ENCODE results near the gene NTN1. TPM values are rescaled to one million over a fixed set of nuclear protein-coding genes. Genes with fewer than 3 reads are reported as not detected.
"Not testable (repeated sequence)": the region's sequence is repeated elsewhere in the genome, so short reads cannot be mapped to it uniquely, and the experiment has no call there.

NTN1 gene
- total RNA-seq, 2 experiments from 2014 or later, result 0.29 to 0.31 TPM

DNA sequence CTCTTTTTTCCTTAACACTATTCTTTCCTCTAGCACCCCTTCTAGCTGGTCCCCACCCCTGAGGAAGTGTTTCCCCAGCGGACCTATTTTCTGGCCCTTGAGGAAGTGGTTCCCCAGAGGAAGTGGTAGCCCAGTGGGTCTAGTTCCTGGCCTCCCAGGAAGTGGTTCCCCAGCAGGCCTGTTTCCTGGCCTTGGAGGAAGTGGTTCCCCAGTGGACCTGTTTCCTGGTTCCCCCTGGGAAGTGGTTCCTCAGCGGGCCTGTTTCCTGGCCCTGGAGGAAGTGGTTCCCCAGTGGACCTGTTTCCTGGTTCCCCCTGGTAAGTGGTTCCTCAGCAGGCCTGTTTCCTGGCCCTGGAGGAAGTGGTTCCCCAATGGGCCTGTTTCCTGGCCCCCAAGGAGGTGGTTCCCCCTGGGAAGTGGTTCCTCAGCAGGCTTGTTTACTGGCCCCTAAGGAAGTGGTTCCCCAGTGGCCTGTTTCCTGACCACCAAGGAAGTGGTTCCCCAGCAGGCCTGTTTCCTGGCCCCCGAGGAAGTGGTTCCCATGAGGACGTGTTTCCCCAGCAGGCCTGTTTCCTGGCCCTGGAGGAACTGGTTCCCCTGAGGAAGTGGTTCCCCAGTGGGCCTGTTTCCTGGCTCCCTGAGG is 58.3 kb downstream of the NTN1 start:
- no peaks in the 10 kb centered on the region for H3K27me3 Mint-ChIP-seq
- DNase-seq, result peak; percentile 15
- no peak overlapping the region for H3K4me3 Mint-ChIP-seq
- POLR2A ChIA-PET, result no interaction called here
- peaks cover 3% of the 10 kb centered on the region for H3K9me3 Mint-ChIP-seq
- peaks cover 3% of the 10 kb centered on the region for H3K4me1 Mint-ChIP-seq (ENCODE audit: low read depth)
- H3K27ac Mint-ChIP-seq, result no peak overlapping the region
- intact Hi-C loops (cut with micrococcal nuclease), result no loop called here
- CTCF ChIA-PET, result no interaction called here
- no peaks in the 10 kb centered on the region for H3K36me3 Mint-ChIP-seq

DNA sequence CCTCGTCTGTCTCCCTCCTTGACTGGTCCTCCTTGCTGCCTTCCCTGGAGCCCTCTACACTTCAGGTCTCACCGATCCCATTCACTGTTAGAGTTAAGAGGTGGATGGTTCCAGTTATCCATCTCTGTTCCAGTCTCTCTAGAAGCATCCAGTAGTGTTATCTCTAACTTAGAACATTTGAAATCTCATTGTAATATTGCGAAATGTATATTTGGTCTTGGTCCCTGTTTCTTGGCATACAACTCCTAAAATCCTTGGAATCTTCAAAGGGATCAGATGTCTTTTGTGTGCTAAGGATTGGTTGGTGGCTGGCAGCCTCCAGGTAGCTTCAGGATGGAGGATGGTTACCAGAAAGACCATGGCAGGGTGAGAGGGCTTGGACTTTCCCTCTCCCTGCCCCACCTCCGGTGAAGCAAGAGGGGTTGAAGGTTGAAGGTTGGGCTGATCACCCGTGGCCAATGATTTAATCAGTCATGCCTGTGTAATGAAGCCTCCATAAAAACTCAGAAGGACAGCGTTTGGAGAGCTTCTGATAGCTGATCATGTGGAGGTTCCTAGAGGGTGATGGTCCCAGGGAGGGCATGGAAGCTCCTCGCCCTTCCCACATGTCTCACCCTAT is 59.1 kb downstream of the NTN1 start:
- intact Hi-C loops (cut with micrococcal nuclease), result no loop called here
- H3K27me3 Mint-ChIP-seq, result no peaks in the 10 kb centered on the region
- peaks cover 3% of the 10 kb centered on the region for H3K9me3 Mint-ChIP-seq
- no peak for DNase-seq
- H3K27ac Mint-ChIP-seq, result peak overlapping the region; percentile 5
- ChIA-PET POLR2A (no interaction called here), CTCF (no interaction called here)
- no peaks in the 10 kb centered on the region for H3K36me3 Mint-ChIP-seq
- H3K4me3 Mint-ChIP-seq, result no peak overlapping the region
- H3K4me1 Mint-ChIP-seq (ENCODE audit: low read depth), result peaks cover 3% of the 10 kb centered on the region

GRCh38 chr17:9080983-9081382 is 59.7 kb downstream of the NTN1 start:
- POLR2A ChIA-PET, result no interaction called here
- Mint-ChIP-seq H3K27me3 (no peaks in the 10 kb centered on the region), H3K4me1 (ENCODE audit: low read depth) (peaks cover 3% of the 10 kb centered on the region), H3K4me3 (no peak overlapping the region), H3K27ac (no peak overlapping the region), H3K9me3 (peaks cover 3% of the 10 kb centered on the region), H3K36me3 (no peaks in the 10 kb centered on the region)
- CTCF ChIA-PET, result interaction anchor here (0.5 kb wide), 1 partner anchor 305 kb away, joined by 3 read pairs; no protein-coding TSS in a partner anchor
- DNase-seq, result no peak
- intact Hi-C loops (cut with micrococcal nuclease), result no loop called here

- Mint-ChIP-seq H3K4me1 (ENCODE audit: low read depth) (no peaks in the 10 kb centered on the region), H3K4me3 (no peak overlapping the region), H3K27me3 (no peaks in the 10 kb centered on the region), H3K27ac (no peak overlapping the region), H3K9me3 (no peaks in the 10 kb centered on the region), H3K36me3 (no peaks in the 10 kb centered on the region)
- CTCF ChIA-PET, result no interaction called here
- no peak for DNase-seq
- POLR2A ChIA-PET, result no interaction called here
- intact Hi-C loops (cut with micrococcal nuclease), result no loop called here
Observed at GRCh38 chr17:9086577-9086976, 65.3 kb downstream of the NTN1 start.

- ChIA-PET POLR2A (no interaction called here), CTCF (no interaction called here)
- Mint-ChIP-seq H3K27me3 (no peaks in the 10 kb centered on the region), H3K36me3 (no peaks in the 10 kb centered on the region), H3K9me3 (no peaks in the 10 kb centered on the region), H3K27ac (no peak overlapping the region), H3K4me3 (no peak overlapping the region), H3K4me1 (ENCODE audit: low read depth) (no peaks in the 10 kb centered on the region)
- DNase-seq, result no peak
- intact Hi-C loops (cut with micrococcal nuclease), result no loop called here
Observed at GRCh38 chr17:9087921-9088320, 66.6 kb downstream of the NTN1 start.

GRCh38 chr17:9090641-9091096 is 69.4 kb downstream of the NTN1 start:
- no peaks in the 10 kb centered on the region for H3K4me1 Mint-ChIP-seq (ENCODE audit: low read depth)
- DNase-seq, result no peak
- CTCF ChIA-PET, result no interaction called here
- POLR2A ChIA-PET, result no interaction called here
- H3K9me3 Mint-ChIP-seq, result no peaks in the 10 kb centered on the region
- H3K27me3 Mint-ChIP-seq, result no peaks in the 10 kb centered on the region
- H3K4me3 Mint-ChIP-seq, result no peak overlapping the region
- H3K36me3 Mint-ChIP-seq, result no peaks in the 10 kb centered on the region
- H3K27ac Mint-ChIP-seq, result no peak overlapping the region
- intact Hi-C loops (cut with micrococcal nuclease), result no loop called here

GRCh38 chr17:9094193-9094592 is 72.9 kb downstream of the NTN1 start:
- POLR2A ChIA-PET, result no interaction called here
- no peak overlapping the region for H3K27ac Mint-ChIP-seq

DNA sequence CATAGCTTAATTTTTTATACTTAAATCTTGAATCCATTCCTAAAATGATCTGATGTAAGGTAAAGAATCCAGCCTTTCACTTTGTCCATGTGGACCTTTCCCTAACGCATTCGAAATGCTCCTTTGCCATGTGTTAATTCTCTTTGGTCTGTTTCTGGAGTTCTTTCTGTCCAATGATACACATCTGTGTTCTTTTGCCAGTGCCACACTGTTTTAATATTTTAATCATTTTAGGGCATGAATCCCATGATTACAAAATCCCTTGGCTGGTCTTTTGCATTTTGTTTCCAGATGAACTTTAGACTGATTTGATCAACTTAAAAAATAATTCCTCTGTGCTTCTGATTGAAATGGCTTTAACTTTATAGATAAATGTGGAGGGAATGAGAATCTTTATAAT is 74.1 kb downstream of the NTN1 start:
- Mint-ChIP-seq H3K4me3 (no peak overlapping the region), H3K9me3 (no peaks in the 10 kb centered on the region), H3K36me3 (no peaks in the 10 kb centered on the region), H3K27ac (peak overlapping the region; percentile 16), H3K4me1 (ENCODE audit: low read depth) (no peaks in the 10 kb centered on the region), H3K27me3 (peaks cover 8% of the 10 kb centered on the region)
- no peak for DNase-seq
- POLR2A ChIA-PET, result no interaction called here
- CTCF ChIA-PET, result no interaction called here
- intact Hi-C loops (cut with micrococcal nuclease), result no loop called here

More at GRCh38 chr17:9094193-9094592, 72.9 kb downstream of the NTN1 start:
- H3K4me1 Mint-ChIP-seq (ENCODE audit: low read depth), result no peaks in the 10 kb centered on the region
- H3K36me3 Mint-ChIP-seq, result no peaks in the 10 kb centered on the region
- no peak for DNase-seq
- intact Hi-C loops (cut with micrococcal nuclease), result no loop called here
- peaks cover 7% of the 10 kb centered on the region for H3K27me3 Mint-ChIP-seq
- H3K9me3 Mint-ChIP-seq, result no peaks in the 10 kb centered on the region
- CTCF ChIA-PET, result no interaction called here
- no peak overlapping the region for H3K4me3 Mint-ChIP-seq

- no peak for DNase-seq
- Mint-ChIP-seq H3K4me1 (ENCODE audit: low read depth) (no peaks in the 10 kb centered on the region), H3K36me3 (peaks cover 2% of the 10 kb centered on the region), H3K27me3 (peaks cover 22% of the 10 kb centered on the region), H3K4me3 (no peak overlapping the region), H3K27ac (no peak overlapping the region), H3K9me3 (peaks cover 11% of the 10 kb centered on the region)
- intact Hi-C loops (cut with micrococcal nuclease), result no loop called here
- ChIA-PET POLR2A (no interaction called here), CTCF (no interaction called here)
Observed at GRCh38 chr17:9098242-9098825, 77.0 kb downstream of the NTN1 start.

DNA sequence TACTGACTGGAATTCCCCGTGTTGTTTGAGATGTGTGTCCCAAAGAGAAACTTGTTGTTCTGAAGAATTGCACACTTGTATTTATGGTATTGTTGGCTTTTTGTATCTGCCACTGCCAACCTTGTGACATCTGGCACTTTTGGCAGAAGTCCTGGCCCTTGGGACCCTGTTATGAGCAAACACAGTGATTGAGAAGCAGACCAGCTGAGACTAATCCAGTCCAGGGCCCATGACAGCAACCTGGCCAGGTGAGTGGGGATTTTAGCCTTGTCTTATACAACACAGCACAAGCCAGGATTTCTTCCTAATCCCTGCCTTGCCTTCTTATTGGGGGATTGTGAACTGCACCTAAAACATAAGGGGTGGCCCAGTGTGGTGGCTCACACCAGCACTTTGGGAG is 80.0 kb downstream of the NTN1 start:
- Mint-ChIP-seq H3K9me3 (peaks cover 11% of the 10 kb centered on the region), H3K27ac (no peak overlapping the region), H3K36me3 (peaks cover 2% of the 10 kb centered on the region), H3K27me3 (peaks cover 24% of the 10 kb centered on the region), H3K4me1 (ENCODE audit: low read depth) (no peaks in the 10 kb centered on the region), H3K4me3 (no peak overlapping the region)
- ChIA-PET POLR2A (no interaction called here), CTCF (no interaction called here)
- no peak for DNase-seq
- intact Hi-C loops (cut with micrococcal nuclease), result no loop called here

DNA sequence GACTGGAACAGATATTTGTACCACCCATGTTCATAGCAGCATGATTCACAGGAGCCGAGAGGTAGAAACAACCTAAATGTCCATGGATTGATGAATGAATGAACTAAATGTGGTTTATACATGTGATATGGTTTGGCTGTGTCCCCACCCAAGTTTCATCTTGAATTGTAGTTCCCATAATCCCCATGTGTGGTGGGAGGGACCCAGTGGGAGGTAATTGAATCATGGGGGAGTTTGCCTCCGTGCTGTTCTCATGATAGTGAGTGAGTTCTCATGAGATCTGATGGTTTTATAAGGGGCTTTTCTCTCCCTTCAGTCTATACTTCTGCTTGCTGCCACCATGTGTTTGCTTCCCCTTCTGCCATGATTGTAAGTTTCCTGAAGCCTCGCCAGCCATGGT is 81.9 kb downstream of the NTN1 start:
- H3K27me3 Mint-ChIP-seq, result peaks cover 19% of the 10 kb centered on the region
- H3K36me3 Mint-ChIP-seq; H3K27ac Mint-ChIP-seq; intact Hi-C loops (cut with micrococcal nuclease); CTCF ChIA-PET; POLR2A ChIA-PET; H3K4me1 Mint-ChIP-seq (ENCODE audit: low read depth); DNase-seq; H3K4me3 Mint-ChIP-seq: not testable (repeated sequence)
- H3K9me3 Mint-ChIP-seq, result peaks cover 11% of the 10 kb centered on the region

DNA sequence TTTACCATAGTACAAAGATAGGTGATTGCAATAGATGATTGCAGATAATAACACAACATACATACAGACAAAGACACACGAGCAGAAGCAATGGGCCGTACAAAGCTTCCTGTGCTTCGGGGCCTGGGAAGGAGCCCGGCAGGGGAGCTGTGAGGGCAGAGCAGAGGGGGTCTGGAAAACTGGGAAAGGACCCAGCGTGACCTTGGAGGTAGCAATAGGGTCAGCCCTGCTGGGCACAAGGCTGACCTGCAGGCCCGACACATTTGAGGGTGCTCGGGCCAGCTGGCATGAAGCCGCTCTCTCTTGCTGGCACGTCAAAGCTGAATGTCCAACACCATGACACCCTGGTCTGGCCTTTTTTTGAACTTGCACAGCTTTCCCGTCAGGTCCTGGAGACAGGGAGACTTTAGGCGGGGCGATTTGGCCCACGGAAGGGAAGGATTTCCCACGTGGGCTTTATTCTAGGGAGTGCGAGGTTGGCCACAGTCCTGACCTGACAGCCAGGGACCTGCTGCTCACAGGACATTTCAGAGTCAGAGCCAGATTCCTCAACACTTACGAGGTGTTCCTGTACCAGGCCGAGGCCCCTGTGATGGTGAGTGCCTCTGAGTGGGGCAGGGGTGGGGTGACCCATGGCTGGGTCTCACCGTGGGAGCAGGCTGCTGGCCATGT is 83.2 kb downstream of the NTN1 start:
- CTCF ChIA-PET, result interaction anchor here (1.5 kb wide), 1 partner anchor 188 kb away, joined by 3 read pairs; no protein-coding TSS in a partner anchor
- intact Hi-C loops (cut with micrococcal nuclease), result no loop called here
- H3K4me3 Mint-ChIP-seq, result no peak overlapping the region
- H3K9me3 Mint-ChIP-seq, result peaks cover 11% of the 10 kb centered on the region
- POLR2A ChIA-PET, result no interaction called here
- H3K36me3 Mint-ChIP-seq, result peaks cover 2% of the 10 kb centered on the region
- H3K27ac Mint-ChIP-seq, result no peak overlapping the region
- DNase-seq, result no peak
- peaks cover 17% of the 10 kb centered on the region for H3K27me3 Mint-ChIP-seq
- no peaks in the 10 kb centered on the region for H3K4me1 Mint-ChIP-seq (ENCODE audit: low read depth)

Measured in activated CD4-positive, alpha-beta memory T cell treated with anti-CD3 and anti-CD28 coated beads for 36 hours (primary cell).